DOHH2 (cell line): ENCODE results near the gene MRPS25.

Source experiments
- H3F3A ChIP-seq: fragments of 200-600 bp; sonication (generic), shearing (Covaris generic); 2 replicates; pipeline ENCODE4 v1.6.0; 2016; ENCODE audit warnings: antibody characterized with exemption, mild to moderate bottlenecking; ENCODE audit not compliant: control insufficient read depth, insufficient read depth
- H3K27ac ChIP-seq: fragments of 200-600 bp; sonication (generic); 2 replicates; pipeline ENCODE4 v1.5.1; 2014; ENCODE audit warnings: low read depth, mild to moderate bottlenecking, low read length, moderate library complexity
- H3K27me3 ChIP-seq: fragments of 200-600 bp; sonication (generic); 2 replicates; pipeline ENCODE4 v1.6.1; 2014; ENCODE audit warnings: mild to moderate bottlenecking, low read length, mixed read lengths; ENCODE audit not compliant: control insufficient read depth
- H3K36me3 ChIP-seq: fragments of 200-600 bp; sonication (generic); 2 replicates; pipeline ENCODE4 v1.6.1; 2014; ENCODE audit warnings: mild to moderate bottlenecking, low read length, moderate library complexity, mixed read lengths; ENCODE audit not compliant: control insufficient read depth
- H3K4me1 ChIP-seq: fragments of 200-600 bp; sonication (generic); 2 replicates; pipeline ENCODE4 v1.6.1; 2014; ENCODE audit warnings: mild to moderate bottlenecking, low read length, mixed read lengths; ENCODE audit not compliant: control insufficient read depth
- H3K4me2 ChIP-seq: fragments of 200-600 bp; sonication (generic); 2 replicates; pipeline ENCODE4 v1.6.0; 2014; ENCODE audit warnings: mild to moderate bottlenecking, low read length, moderate library complexity
- H3K4me3 ChIP-seq: fragments of 200-600 bp; sonication (generic); 2 replicates; pipeline ENCODE4 v1.5.1; 2014; ENCODE audit warnings: mild to moderate bottlenecking, low read length, mixed read lengths
- H3K79me2 ChIP-seq: fragments of 200-600 bp; sonication (generic); 2 replicates; pipeline ENCODE4 v1.6.1; 2014; ENCODE audit warnings: mild to moderate bottlenecking, low read length, mixed read lengths; ENCODE audit not compliant: control insufficient read depth
- H3K9me2 ChIP-seq: fragments of 200-600 bp; sonication (generic); replicated peaks from 2 replicates; pipeline ENCODE4 v1.6.1; 2014; ENCODE audit warnings: mild to moderate bottlenecking, low read length, mixed read lengths; ENCODE audit not compliant: control insufficient read depth
- H3K9me3 ChIP-seq: fragments of 200-600 bp; sonication (generic); 2 replicates; pipeline ENCODE4 v1.6.1; 2014; ENCODE audit warnings: antibody characterized with exemption, low read length, mixed read lengths; ENCODE audit not compliant: control insufficient read depth, insufficient read depth
- H4K20me1 ChIP-seq: fragments of 200-600 bp; sonication (generic); 2 replicates; pipeline ENCODE4 v1.6.0; 2014; ENCODE audit warnings: low read depth, mild to moderate bottlenecking, antibody characterized with exemption, low read length, moderate library complexity; ENCODE audit not compliant: control insufficient read depth, insufficient read depth
- CTCF ChIP-seq: fragments of 200-600 bp; sonication (generic); IDR thresholded peaks from one replicate; pipeline ENCODE4 v1.5.1; 2014; ENCODE audit warnings: antibody characterized with exemption, mild to moderate bottlenecking, low read depth, low read length; ENCODE audit not compliant: poor library complexity, severe bottlenecking
- EZH2phosphoT487 ChIP-seq: fragments of 200-600 bp; sonication (generic); IDR thresholded peaks from 2 replicates; pipeline ENCODE4 v1.6.1; 2017; ENCODE audit warnings: borderline replicate concordance, mild to moderate bottlenecking, antibody characterized with exemption, low read length, moderate library complexity, mixed read lengths

MRPS25 gene

GRCh38 chr3:15092686-15093085, 27.6 kb upstream of the MRPS25 start:
- H3K27me3 ChIP-seq = no peaks in the 10 kb centered on the region
- H3K9me3 ChIP-seq = no peaks in the 10 kb centered on the region
- no peaks in the 10 kb centered on the region for H3F3A ChIP-seq
- H3K36me3 ChIP-seq = peaks cover 67% of the 10 kb centered on the region
- no peak overlapping the region for H3K27ac ChIP-seq
- TF ChIP-seq CTCF (no peak), EZH2phosphoT487 (no peak)
- H3K4me2 ChIP-seq = no peak overlapping the region
- no peak overlapping the region for H3K4me3 ChIP-seq
- H3K4me1 ChIP-seq = peaks cover 3% of the 10 kb centered on the region
- no peaks in the 10 kb centered on the region for H3K9me2 ChIP-seq
- no peaks in the 10 kb centered on the region for H4K20me1 ChIP-seq
- H3K79me2 ChIP-seq = peaks cover 15% of the 10 kb centered on the region

GRCh38 chr3:15091575-15091974, 26.5 kb upstream of the MRPS25 start:
- H3K4me3 ChIP-seq = no peak overlapping the region
- H3K27me3 ChIP-seq = no peaks in the 10 kb centered on the region
- peaks cover 5% of the 10 kb centered on the region; the same call in 1 of the 2 replicates for H3K79me2 ChIP-seq
- no peaks in the 10 kb centered on the region for H4K20me1 ChIP-seq
- H3K9me3 ChIP-seq = no peaks in the 10 kb centered on the region
- TF ChIP-seq CTCF = no peak
- TF ChIP-seq EZH2phosphoT487 = no peak
- no peak overlapping the region for H3K4me2 ChIP-seq
- H3K9me2 ChIP-seq = no peaks in the 10 kb centered on the region
- H3K36me3 ChIP-seq = peaks cover 75% of the 10 kb centered on the region
- H3K27ac ChIP-seq = no peak overlapping the region
- H3F3A ChIP-seq = no peaks in the 10 kb centered on the region
- H3K4me1 ChIP-seq = no peaks in the 10 kb centered on the region

DNA sequence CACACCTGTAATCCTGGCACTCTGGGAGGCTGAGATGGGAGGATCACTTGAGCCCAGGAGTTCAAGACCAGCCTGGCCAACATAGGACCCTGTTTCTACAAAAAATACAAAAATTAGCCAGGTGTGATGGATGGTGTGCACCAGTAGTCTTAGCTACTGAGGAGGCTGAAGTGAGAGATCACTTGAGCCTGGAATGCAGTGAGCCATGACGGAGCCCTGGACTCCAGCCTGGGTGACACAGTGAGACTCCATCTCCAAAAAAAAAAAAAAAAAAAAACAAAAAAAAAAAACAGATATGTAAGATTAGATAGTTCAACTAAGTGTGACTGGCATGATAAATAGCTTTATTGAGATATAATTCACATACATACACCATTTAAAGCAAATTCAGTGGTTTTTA, 24.1 kb upstream of the MRPS25 start:
- Histone ChIP-seq H3K27me3 (no peaks in the 10 kb centered on the region), H3K4me1 (no peaks in the 10 kb centered on the region), H3K9me2 (no peaks in the 10 kb centered on the region), H3K9me3 (no peaks in the 10 kb centered on the region), H3K4me2 (no peak overlapping the region), H3K79me2 (no peaks in the 10 kb centered on the region), H3K4me3 (no peak overlapping the region), H3F3A (no peaks in the 10 kb centered on the region), H3K36me3 (peaks cover 74% of the 10 kb centered on the region), H3K27ac (no peak overlapping the region), H4K20me1 (no peaks in the 10 kb centered on the region)
- no peak for TF ChIP-seq CTCF
- no peak for TF ChIP-seq EZH2phosphoT487

DNA sequence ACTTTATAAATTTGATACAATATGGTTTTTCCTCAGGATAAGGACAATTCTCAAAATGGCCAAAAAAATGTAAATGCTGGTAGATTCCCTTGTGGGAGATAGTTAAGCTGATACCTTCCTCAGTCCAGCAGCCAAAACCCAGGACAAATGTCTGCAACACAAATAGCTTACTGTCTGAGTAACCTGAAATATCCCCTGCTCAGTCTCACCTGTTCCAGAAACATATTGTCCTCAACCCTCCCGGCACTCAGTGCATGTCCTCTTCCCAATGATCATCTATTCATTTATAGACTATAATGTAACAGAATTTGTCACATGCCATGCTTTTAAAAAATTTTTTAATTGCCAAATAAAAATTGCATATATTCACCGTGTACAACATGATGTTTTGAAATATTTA, 21.6 kb upstream of the MRPS25 start:
- no peak for TF ChIP-seq EZH2phosphoT487
- no peak for TF ChIP-seq CTCF
- no peak overlapping the region for H3K4me3 ChIP-seq
- no peaks in the 10 kb centered on the region for H3K9me3 ChIP-seq
- no peaks in the 10 kb centered on the region for H3F3A ChIP-seq
- H3K4me1 ChIP-seq = no peaks in the 10 kb centered on the region
- H3K36me3 ChIP-seq = peaks cover 79% of the 10 kb centered on the region
- no peaks in the 10 kb centered on the region for H3K27me3 ChIP-seq
- H3K27ac ChIP-seq = no peak overlapping the region
- no peaks in the 10 kb centered on the region for H4K20me1 ChIP-seq
- H3K9me2 ChIP-seq = no peaks in the 10 kb centered on the region
- no peaks in the 10 kb centered on the region for H3K79me2 ChIP-seq
- no peak overlapping the region for H3K4me2 ChIP-seq
